HepG2 (cell line): ENCODE data around the gene PLRG1. TPM values are rescaled to one million over a fixed set of nuclear protein-coding genes. Genes with fewer than 3 reads are reported as not detected.

Experiments used
- ATF2 ChIP-seq: sonication (generic); formaldehyde crosslinking; IDR thresholded peaks from 2 replicates; pipeline ENCODE4 v1.4.0; 2020; ENCODE audit warnings: missing genetic modification reagents
- E2F5 ChIP-seq: sonication (generic); formaldehyde crosslinking; conservative IDR thresholded peaks from 2 replicates; pipeline ENCODE4 v1.4.0; 2020; ENCODE audit warnings: missing genetic modification reagents
- EP300 ChIP-seq, 3 experiments: sonication (generic) in 1 of 3; formaldehyde crosslinking in 1 of 3; IDR thresholded peaks; 2 replicates each; pipeline versions ENCODE4 v1.5.1 to v1.6.1; 2011 to 2020; ENCODE audit warnings: low read depth in 2 of 3, low read length in 2 of 3, borderline replicate concordance in 1 of 3, improper control_type of control experiment in 1 of 3, mild to moderate bottlenecking in 1 of 3, missing genetic modification reagents in 1 of 3, moderate library complexity in 1 of 3
- KLF12 ChIP-seq: sonication (generic); formaldehyde crosslinking; IDR thresholded peaks from 2 replicates; pipeline ENCODE4 v1.4.0; 2020; ENCODE audit warnings: missing genetic modification reagents, borderline replicate concordance
- MBNL3 ChIP-seq: fragments of 250-450 bp; sonication (Bioruptor Pico); conservative IDR thresholded peaks from 2 replicates; pipeline ENCODE4 v1.8.0; 2022; ENCODE audit warnings: mild to moderate bottlenecking, inconsistent platforms
- MXD4 ChIP-seq: IDR thresholded peaks from 2 replicates; pipeline ENCODE4 v1.6.1; 2016; ENCODE audit warnings: mild to moderate bottlenecking, missing biosample characterization, missing genetic modification reagents
- USF2 ChIP-seq, 2 experiments: sonication (generic) in 1 of 2; formaldehyde crosslinking in 1 of 2; IDR thresholded peaks; 2 replicates each; pipeline versions ENCODE4 v1.5.1 to v1.6.1; 2011 to 2020; ENCODE audit warnings: borderline replicate concordance in 1 of 2, low read depth in 1 of 2, low read length in 1 of 2, mild to moderate bottlenecking in 1 of 2, missing genetic modification reagents in 1 of 2, moderate library complexity in 1 of 2
- ZBED4 ChIP-seq: sonication (generic); formaldehyde crosslinking; IDR thresholded peaks from 2 replicates; pipeline ENCODE4 v1.4.0; 2020; ENCODE audit warnings: missing genetic modification reagents, borderline replicate concordance
- ZC3H13 ChIP-seq: sonication (generic); formaldehyde crosslinking; IDR thresholded peaks from 2 replicates; pipeline ENCODE4 v1.8.1; 2023; ENCODE audit warnings: mild to moderate bottlenecking, missing genetic modification reagents, moderate library complexity
- ZNF329 ChIP-seq: sonication (generic); formaldehyde crosslinking; IDR thresholded peaks from 2 replicates; pipeline ENCODE4 v1.9.0; 2021; ENCODE audit warnings: low read depth, mild to moderate bottlenecking, missing genetic modification reagents
- ZNF34 ChIP-seq: sonication (generic); formaldehyde crosslinking; IDR thresholded peaks from 2 replicates; pipeline ENCODE4 v1.4.0; 2020; ENCODE audit warnings: mild to moderate bottlenecking, missing genetic modification reagents, borderline replicate concordance
- ZNF549 ChIP-seq: sonication (generic); formaldehyde crosslinking; IDR thresholded peaks from 2 replicates; pipeline ENCODE4 v1.5.0; 2020; ENCODE audit warnings: missing genetic modification reagents
- ZNF557 ChIP-seq: sonication (generic); formaldehyde crosslinking; IDR thresholded peaks from 2 replicates; pipeline ENCODE4 v1.4.0; 2020; ENCODE audit warnings: missing genetic modification reagents
- ZNF644 ChIP-seq: IDR thresholded peaks from 2 replicates; pipeline ENCODE4 v1.6.1; 2016; ENCODE audit warnings: low read depth
- ZNF678 ChIP-seq: sonication (generic); formaldehyde crosslinking; IDR thresholded peaks from 2 replicates; pipeline ENCODE4 v1.4.0; 2020; ENCODE audit warnings: mild to moderate bottlenecking, missing genetic modification reagents
- ZNF710 ChIP-seq: sonication (generic); formaldehyde crosslinking; IDR thresholded peaks from 2 replicates; pipeline ENCODE4 v1.5.0; 2020; ENCODE audit warnings: mild to moderate bottlenecking, missing genetic modification reagents, borderline replicate concordance
- ZNF891 ChIP-seq: sonication (generic); formaldehyde crosslinking; IDR thresholded peaks from 2 replicates; pipeline ENCODE4 v1.5.0; 2020; ENCODE audit warnings: mild to moderate bottlenecking, missing genetic modification reagents
- polyA plus RNA-seq, 8 experiments: library from polyadenylated mRNA; depleted of rRNA in 3 of 8; stranded (reverse) in 7 of 8; unstranded in 1 of 8; fragments of >200 nt; fragmentation: Illumina TruSeq in 4 of 8; extraction: Trizol in 4 of 8; gene quantifications; 2 replicates each; pipeline versions ENCODE4 v1.2.1 to v1.2.3, GENCODE V29; 2011 to 2016; ENCODE audit warnings: low read depth in 4 of 8, missing spikeins in 1 of 8, mixed read lengths in 1 of 8; ENCODE audit not compliant: insufficient read depth in 1 of 8
- total RNA-seq, 5 experiments: library from RNA; depleted of rRNA; stranded (reverse); fragments of >200 nt; fragmentation: Illumina TruSeq; extraction: Trizol; gene quantifications; 2 replicates each; pipeline ENCODE4 v1.2.3, GENCODE V29; 2016; ENCODE audit warnings: low read depth in 1 of 5

PLRG1 gene
- total and polyA plus RNA-seq, 2 of the 13 experiments (the other 11 are each of a cell fraction or from before 2014, with no cell fraction given) = 77.3 to 110 TPM

GRCh38 chr4:154589296-154590197, 39.3 kb upstream of the PLRG1 start (continued):
- TF ChIP-seq ZNF710 (CRISPR knock-in tag) = no peak
- TF ChIP-seq ZNF891 (CRISPR knock-in tag) = no peak
- no peak for TF ChIP-seq ZNF549
- 0 out of 2 replicates have a peak, but pooled peaks have one; percentile 45 for TF ChIP-seq ZNF34 (CRISPR knock-in tag)
- no peak for TF ChIP-seq ZNF678 (CRISPR knock-in tag)
- no peak for TF ChIP-seq MBNL3 (CRISPR knock-in tag)
- TF ChIP-seq ZNF557 (CRISPR knock-in tag) = no peak
- TF ChIP-seq USF2 (IDR thresholded peaks at IDR 0.05; ENCODE audit: low read depth, low read length) = no peak
- no peak for TF ChIP-seq USF2 (CRISPR knock-in tag; IDR thresholded peaks at IDR 0.05; ENCODE audit: borderline replicate concordance)
- TF ChIP-seq MXD4 (CRISPR knock-in tag) = no peak
- TF ChIP-seq ZNF329 (CRISPR knock-in tag) = no peak
- TF ChIP-seq EP300 (IDR thresholded peaks at IDR 0.05; ENCODE audit: low read depth in 2 of 2, low read length in 2 of 2) = no peak
- TF ChIP-seq EP300 (CRISPR knock-in tag; IDR thresholded peaks at IDR 0.05; ENCODE audit: borderline replicate concordance) = no peak
- TF ChIP-seq KLF12 (CRISPR knock-in tag) = no peak
- TF ChIP-seq ZBED4 (CRISPR knock-in tag) = no peak
- TF ChIP-seq ZNF644 (CRISPR knock-in tag) = no peak
- TF ChIP-seq ZC3H13 (CRISPR knock-in tag) = peak; percentile 56; the same call in 1 of the 2 replicates
- no peak for TF ChIP-seq E2F5 (CRISPR knock-in tag)
- TF ChIP-seq ATF2 (CRISPR knock-in tag) = no peak
